GF-D8 (cell line): ENCODE data around the gene PAM16.
A peak's percentile ranks its signal among the peaks of the same experiment; 100 is the strongest.
"Not testable (repeated sequence)": the region's sequence is repeated elsewhere in the genome, so short reads cannot be mapped to it uniquely, and the experiment has no call there.

Experiments used
- DNase-seq: peaks from one replicate; lab custom pipeline; 2025; lab: John Stamatoyannopoulos, UW

PAM16 gene

GRCh38 chr16:4334724-4335495 lies 16.2 kb downstream of the PAM16 start:
- no peak for DNase-seq

- not testable (repeated sequence) for DNase-seq
Measured at GRCh38 chr16:4333714-4334113, 17.4 kb downstream of the PAM16 start.

DNA sequence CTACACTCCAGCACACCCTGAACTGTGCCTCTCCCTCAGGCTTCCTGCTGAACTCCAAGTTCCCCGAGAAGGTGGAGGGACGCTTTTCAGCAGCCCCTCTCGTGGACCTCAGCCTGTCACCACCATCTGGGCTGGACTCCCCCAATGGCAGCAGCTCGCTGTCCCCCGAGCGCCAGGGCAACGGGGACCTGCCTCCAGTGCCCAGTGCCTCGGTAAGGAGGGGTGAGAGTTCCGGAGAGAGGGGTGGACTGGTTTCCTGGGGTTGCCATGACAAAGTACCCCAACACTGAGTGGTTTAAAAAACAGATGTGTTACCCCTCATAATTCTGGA lies 17.8 kb downstream of the PAM16 start:
- DNase-seq, result no peak

DNA sequence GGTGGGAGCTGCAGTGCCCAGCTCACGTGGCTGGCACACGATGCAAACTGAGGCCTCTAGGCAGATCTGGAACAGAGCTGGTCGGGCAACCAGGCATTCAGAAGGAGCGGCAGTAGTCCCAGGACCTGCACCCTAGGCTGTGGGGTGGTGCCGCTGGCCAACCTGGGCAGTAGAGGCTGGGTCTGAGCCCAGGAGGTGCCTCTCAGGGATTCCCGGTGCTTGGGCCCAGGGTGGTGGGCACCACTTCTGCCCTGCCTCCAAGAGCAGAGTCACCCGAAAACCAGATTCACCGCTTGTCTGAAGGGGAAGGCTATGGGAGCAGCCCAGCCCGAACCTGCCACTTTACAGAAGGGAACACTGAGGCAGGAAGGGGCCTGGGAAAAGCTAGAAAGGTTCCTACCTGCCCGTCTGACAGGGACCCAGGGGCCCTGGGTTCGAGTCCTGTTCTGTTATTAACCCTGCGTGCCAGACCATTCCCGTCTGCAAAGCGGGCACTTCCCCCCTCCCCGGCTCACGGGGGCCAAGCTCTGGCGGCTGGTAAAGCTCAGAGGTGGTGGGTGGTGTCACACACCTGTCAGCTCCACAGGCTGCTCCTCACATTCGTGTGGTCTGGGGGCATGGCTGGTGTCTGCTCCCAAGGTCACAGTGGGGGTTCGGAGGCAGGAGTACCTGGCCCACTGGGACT lies 18.4 kb downstream of the PAM16 start:
- no peak for DNase-seq

GRCh38 chr16:4332083-4332482 lies 19.0 kb downstream of the PAM16 start:
- no peak for DNase-seq

DNA sequence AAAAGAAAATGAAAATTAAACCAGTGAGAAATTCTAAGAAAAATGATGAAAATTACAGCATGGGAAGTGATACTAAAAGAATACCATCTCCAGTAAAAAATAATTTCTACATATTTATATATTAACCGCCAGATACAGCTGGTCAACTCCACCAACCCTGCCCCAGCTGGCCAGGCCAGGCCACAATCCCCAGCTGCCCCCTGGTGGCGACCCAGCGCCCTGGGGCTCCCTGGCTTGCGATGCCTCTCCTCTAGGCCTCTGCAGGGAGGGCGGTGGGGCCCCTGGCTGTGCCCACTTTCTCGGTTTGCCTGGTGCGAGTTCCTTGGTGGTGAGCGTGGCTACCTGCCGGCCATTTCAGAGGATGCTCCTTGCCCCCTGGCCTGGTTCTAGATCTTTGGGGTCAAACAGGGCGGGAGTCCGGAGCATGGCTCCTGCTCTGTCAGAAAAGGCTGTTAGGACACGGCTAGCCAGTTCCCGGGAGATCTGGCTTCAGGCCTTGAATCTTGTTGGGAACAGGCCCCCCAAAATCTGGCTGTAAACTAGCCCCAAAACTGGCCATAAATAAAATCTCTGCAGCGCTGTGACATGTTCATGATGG lies 20.7 kb downstream of the PAM16 start:
- no peak for DNase-seq

- DNase-seq, result no peak
Measured at GRCh38 chr16:4328782-4329775, 22.0 kb downstream of the PAM16 start.

DNA sequence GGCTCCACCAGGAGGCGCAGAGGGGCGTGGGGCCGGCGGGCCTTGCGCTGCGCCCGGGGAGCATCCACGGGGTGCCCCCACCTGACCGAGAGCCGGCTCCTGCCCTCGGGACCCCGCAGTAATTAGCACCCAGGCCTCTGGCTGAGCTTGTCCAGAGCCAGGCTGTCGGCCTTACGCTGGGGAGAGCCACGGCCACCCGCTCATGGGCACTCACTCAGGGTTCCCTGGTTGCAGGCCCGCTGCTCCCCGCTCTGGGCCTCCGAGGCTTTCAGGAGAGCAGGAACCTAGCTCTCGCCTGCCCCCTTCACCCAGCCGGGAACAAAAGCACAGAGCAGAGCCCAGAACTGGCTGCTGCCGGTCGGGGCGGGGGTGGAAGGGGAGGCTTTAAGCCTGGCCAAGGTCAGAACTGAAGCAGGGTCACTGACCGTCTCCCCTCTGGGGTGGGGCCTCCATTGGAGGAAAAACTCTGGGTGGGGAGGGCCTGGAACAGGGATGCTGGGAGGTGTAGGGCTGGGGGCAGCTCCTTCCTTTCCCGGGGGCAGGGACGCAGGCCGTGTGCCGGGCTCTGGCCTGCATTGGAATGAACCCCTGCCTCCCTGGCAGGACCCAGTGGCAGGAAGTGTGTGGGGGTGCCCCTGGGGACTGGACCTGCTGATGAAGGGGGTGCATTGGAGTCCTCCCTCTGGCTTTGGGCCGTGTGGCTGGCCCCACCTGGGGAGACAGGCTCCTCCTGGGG lies 22.9 kb downstream of the PAM16 start:
- peak; percentile 23 for DNase-seq

DNA sequence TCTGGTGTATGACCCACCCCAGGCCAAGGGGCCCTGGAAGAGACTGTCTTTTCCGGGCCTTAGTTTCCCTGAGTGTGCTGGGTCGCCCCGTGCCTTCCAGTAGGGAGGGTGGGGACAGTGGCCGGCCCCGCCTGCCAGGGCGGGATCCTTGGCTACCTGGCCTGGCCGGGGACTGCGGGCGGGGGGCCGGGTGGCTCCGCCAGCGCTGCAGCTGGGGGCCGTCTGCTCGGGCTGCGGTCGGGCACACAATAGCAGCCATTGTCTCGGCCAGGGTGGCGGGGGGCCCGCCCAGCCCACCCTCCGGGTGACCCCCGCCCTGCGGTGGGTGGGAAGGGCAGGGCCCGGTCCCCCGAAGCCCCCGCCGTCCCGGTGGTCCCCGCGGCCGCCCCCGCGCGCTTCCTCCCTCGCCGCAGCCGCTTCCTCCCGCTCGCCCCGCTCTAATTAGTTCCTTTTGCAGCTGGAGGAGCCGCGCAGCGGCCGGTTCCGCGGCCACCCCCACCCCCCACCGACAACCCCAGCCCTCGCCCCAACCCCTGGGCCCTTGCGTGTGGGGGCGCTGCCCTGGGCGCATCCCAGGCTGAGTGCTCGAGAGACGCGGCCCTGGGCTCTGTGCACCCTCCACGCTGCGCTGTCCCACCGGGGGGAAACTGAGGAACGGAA lies 23.6 kb downstream of the PAM16 start:
- DNase-seq, result no peak

GRCh38 chr16:4325253-4325758 lies 25.8 kb downstream of the PAM16 start:
- DNase-seq, result no peak

GRCh38 chr16:4324492-4325252 lies 26.4 kb downstream of the PAM16 start:
- no peak for DNase-seq

DNA sequence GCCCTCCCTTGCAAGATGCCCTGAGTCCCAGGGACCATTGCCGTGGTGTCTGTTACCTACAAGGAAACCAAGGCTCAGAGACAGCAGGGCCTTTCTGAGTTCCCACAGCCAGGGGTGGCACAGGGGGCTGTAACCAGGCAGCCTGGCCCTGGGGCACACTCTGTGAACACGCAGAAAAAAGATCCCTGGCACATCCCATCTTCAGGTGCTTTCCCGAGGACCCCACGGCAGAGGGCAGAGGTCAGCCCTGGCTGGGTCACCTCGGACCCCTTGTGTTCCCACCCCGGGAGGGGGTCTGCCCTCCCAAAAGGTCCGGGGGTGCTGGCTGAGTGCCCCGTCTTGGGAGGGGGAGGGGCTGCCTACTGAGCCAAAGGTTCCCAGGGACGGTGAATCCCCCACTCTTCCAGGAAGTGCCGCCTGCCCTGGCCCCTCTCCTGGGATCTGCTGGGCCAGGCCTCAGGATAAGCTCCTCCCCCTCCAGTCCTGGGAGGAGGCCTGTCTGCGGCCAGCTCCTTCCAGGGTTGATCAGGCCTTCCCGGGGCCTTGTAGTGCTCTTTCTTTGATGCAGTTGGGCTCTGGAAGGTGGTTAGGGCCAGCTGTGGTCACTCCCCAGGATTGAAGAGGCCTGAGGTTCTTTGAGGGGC lies 27.2 kb downstream of the PAM16 start:
- DNase-seq, result no peak

DNA sequence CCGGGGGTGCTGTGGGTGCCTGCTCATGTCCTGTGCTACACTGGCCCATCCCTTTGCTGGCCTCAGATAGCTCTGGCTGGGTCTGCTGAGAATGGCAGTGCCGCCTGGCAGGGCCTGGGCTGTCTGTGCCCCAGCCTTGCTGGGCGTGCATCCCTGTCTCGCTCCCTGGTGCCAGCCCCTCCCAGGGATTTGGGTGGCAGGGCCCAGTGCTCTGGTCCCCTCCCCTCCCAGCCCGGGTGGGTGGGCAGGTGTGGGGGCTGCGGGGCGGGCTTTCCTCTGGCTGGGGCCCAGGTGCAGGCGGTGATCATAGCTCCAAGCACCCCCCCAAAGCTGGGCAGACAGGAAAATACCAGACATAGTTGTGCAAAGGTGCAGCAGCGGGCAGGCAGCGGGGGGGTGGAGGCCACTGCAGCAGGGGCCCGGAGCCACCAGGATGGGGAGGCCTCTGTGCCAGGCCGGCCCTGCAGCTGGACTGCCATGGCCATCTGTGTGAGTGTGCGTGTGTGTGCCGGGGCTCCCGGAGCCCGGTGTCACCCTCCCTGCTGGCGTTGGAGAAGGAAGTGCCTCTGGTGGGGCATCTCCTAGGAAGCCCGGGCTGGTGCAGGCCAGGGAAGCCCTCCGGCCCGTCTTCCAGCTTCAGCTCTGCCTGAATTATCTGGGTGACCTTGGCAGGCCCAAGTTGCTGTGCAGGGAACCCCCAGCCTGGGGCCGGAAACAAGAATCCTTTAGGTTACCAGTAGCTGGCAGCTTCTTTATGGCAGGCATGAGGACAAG lies 27.9 kb downstream of the PAM16 start:
- no peak for DNase-seq

- DNase-seq, result no peak
Measured at GRCh38 chr16:4322121-4323052, 28.7 kb downstream of the PAM16 start.

GRCh38 chr16:4321286-4322120 lies 29.6 kb downstream of the PAM16 start:
- DNase-seq, result no peak

- no peak for DNase-seq
Measured at GRCh38 chr16:4320571-4321137, 30.5 kb downstream of the PAM16 start.
